ENCODE data around the gene ADORA1. TPM values are rescaled to one million over a fixed set of nuclear protein-coding genes. Genes with fewer than 3 reads are reported as not detected.

Gene ADORA1
- total and polyA plus RNA-seq, 2 donors from 2014 or later = 4.9 to 21.2 TPM

- H3K4me1 ChIP-seq (ENCODE audit: control insufficient read depth in 2 of 3, insufficient read depth in 2 of 3, low read depth in 1 of 3, low read length in 3 of 3) = no peaks in the 10 kb centered on the region
- intact Hi-C loops (cut with DNase I) = no loop called here
- FAIRE-seq (no peak), DNase-seq (peak in 2 of 5 donors; percentile 17 to 77)
- H3K27me3 ChIP-seq (ENCODE audit: control insufficient read depth, insufficient read depth, low read length) = no peaks in the 10 kb centered on the region
- no peak for TF ChIP-seq CTCF (IDR thresholded peaks at IDR 0.05; ENCODE audit: borderline replicate concordance, extremely low read depth, insufficient read depth)
- H3K9me3 ChIP-seq (ENCODE audit: control insufficient read depth in 2 of 3, insufficient read depth in 1 of 3, low read length in 3 of 3) = no peaks in the 10 kb centered on the region
- no peaks in the 10 kb centered on the region for H3K36me3 ChIP-seq (ENCODE audit: control insufficient read depth in 2 of 3, insufficient read depth in 3 of 3, low read length in 3 of 3)
- H3K4me3 ChIP-seq (ENCODE audit: low read length in 3 of 3) = no peak overlapping the region
- H3K27ac ChIP-seq (ENCODE audit: low read depth in 2 of 2, low read length in 2 of 2) = no peak overlapping the region
- no peak overlapping the region for H3K9ac ChIP-seq (ENCODE audit: low read length in 3 of 3)
These were observed 75.1 kb downstream of the ADORA1 start for GRCh38 chr1:203202431-203203245.

GRCh38 chr1:203204756-203205155 lies 77.2 kb downstream of the ADORA1 start:
- H3K27ac ChIP-seq (ENCODE audit: low read depth in 2 of 2, low read length in 2 of 2) = no peak overlapping the region
- no peaks in the 10 kb centered on the region for H3K9me3 ChIP-seq (ENCODE audit: control insufficient read depth in 2 of 3, insufficient read depth in 1 of 3, low read length in 3 of 3)
- H3K36me3 ChIP-seq (ENCODE audit: control insufficient read depth in 2 of 3, insufficient read depth in 3 of 3, low read length in 3 of 3) = no peaks in the 10 kb centered on the region
- TF ChIP-seq CTCF (IDR thresholded peaks at IDR 0.05; ENCODE audit: borderline replicate concordance, extremely low read depth, insufficient read depth) = no peak
- no peak for FAIRE-seq
- H3K27me3 ChIP-seq (ENCODE audit: control insufficient read depth, insufficient read depth, low read length) = no peaks in the 10 kb centered on the region
- no peak for DNase-seq
- H3K4me1 ChIP-seq (ENCODE audit: control insufficient read depth in 2 of 3, insufficient read depth in 2 of 3, low read depth in 1 of 3, low read length in 3 of 3) = no peaks in the 10 kb centered on the region
- H3K4me3 ChIP-seq (ENCODE audit: low read length in 3 of 3) = no peak overlapping the region
- H3K9ac ChIP-seq (ENCODE audit: low read length in 3 of 3) = no peak overlapping the region
- intact Hi-C loops (cut with DNase I) = no loop called here

- no peak for TF ChIP-seq CTCF (IDR thresholded peaks at IDR 0.05; ENCODE audit: borderline replicate concordance, extremely low read depth, insufficient read depth)
- FAIRE-seq = no peak
- no peak overlapping the region for H3K27ac ChIP-seq (ENCODE audit: low read depth in 2 of 2, low read length in 2 of 2)
- H3K4me1 ChIP-seq (ENCODE audit: control insufficient read depth in 2 of 3, insufficient read depth in 2 of 3, low read depth in 1 of 3, low read length in 3 of 3) = no peaks in the 10 kb centered on the region
- DNase-seq = no peak
- no peaks in the 10 kb centered on the region for H3K9me3 ChIP-seq (ENCODE audit: control insufficient read depth in 2 of 3, insufficient read depth in 1 of 3, low read length in 3 of 3)
- no peak overlapping the region for H3K4me3 ChIP-seq (ENCODE audit: low read length in 3 of 3)
- no peaks in the 10 kb centered on the region for H3K27me3 ChIP-seq (ENCODE audit: control insufficient read depth, insufficient read depth, low read length)
- no peaks in the 10 kb centered on the region for H3K36me3 ChIP-seq (ENCODE audit: control insufficient read depth in 2 of 3, insufficient read depth in 3 of 3, low read length in 3 of 3)
- no peak overlapping the region for H3K9ac ChIP-seq (ENCODE audit: low read length in 3 of 3)
- intact Hi-C loops (cut with DNase I) = no loop called here
These were observed 78.7 kb downstream of the ADORA1 start for GRCh38 chr1:203206129-203206687.
